ENCODE data around the gene ULK1.

The ULK1 gene

GRCh38 chr12:131850856-131851559 is 43.4 kb upstream of the ULK1 start:
- TF ChIP-seq CTCF (IDR thresholded peaks at IDR 0.05; ENCODE audit: insufficient read depth, low read depth, low read length, missing control alignments) = peak; percentile 83
- DNase-seq (ENCODE audit: low read depth) = peak; percentile 64
- H3K4me3 ChIP-seq (ENCODE audit: low read length) = no peak overlapping the region

- no peak for TF ChIP-seq CTCF (IDR thresholded peaks at IDR 0.05; ENCODE audit: insufficient read depth, low read depth, low read length, missing control alignments)
Measured at GRCh38 chr12:131851741-131852550, 42.5 kb upstream of the ULK1 start.

GRCh38 chr12:131852551-131853299 is 41.7 kb upstream of the ULK1 start:
- no peak for TF ChIP-seq CTCF (IDR thresholded peaks at IDR 0.05; ENCODE audit: insufficient read depth, low read depth, low read length, missing control alignments)
- H3K4me3 ChIP-seq (ENCODE audit: low read length) = no peak overlapping the region
- DNase-seq (ENCODE audit: low read depth) = no peak

More at GRCh38 chr12:131851741-131852550, 42.5 kb upstream of the ULK1 start:
- no peak for DNase-seq (ENCODE audit: low read depth)
- H3K4me3 ChIP-seq (ENCODE audit: low read length) = no peak overlapping the region

GRCh38 chr12:131853832-131854797 is 40.3 kb upstream of the ULK1 start:
- DNase-seq (ENCODE audit: low read depth) = peak; percentile 28
- no peak for TF ChIP-seq CTCF (IDR thresholded peaks at IDR 0.05; ENCODE audit: insufficient read depth, low read depth, low read length, missing control alignments)
- H3K4me3 ChIP-seq (ENCODE audit: low read length) = no peak overlapping the region

- no peak for TF ChIP-seq CTCF (IDR thresholded peaks at IDR 0.05; ENCODE audit: insufficient read depth, low read depth, low read length, missing control alignments)
- no peak for DNase-seq (ENCODE audit: low read depth)
- no peak overlapping the region for H3K4me3 ChIP-seq (ENCODE audit: low read length)
Measured at GRCh38 chr12:131854861-131855476, 39.5 kb upstream of the ULK1 start.

Measured in epithelial cell of esophagus (primary cell).